Hypothalamus (tissue), 51 donors: ENCODE measurements around the gene ITGB2.
A peak's percentile ranks its signal among the peaks of the same experiment; 100 is the strongest.
"Not testable (repeated sequence)": the region's sequence is repeated elsewhere in the genome, so short reads cannot be mapped to it uniquely, and the experiment has no call there.

Experiments used
- DNase-seq, 51 donors: peaks; one replicate each; lab custom pipeline; 2025; lab: John Stamatoyannopoulos, UW

Gene ITGB2

GRCh38 chr21:44913425-44914175 lies 7.1 kb downstream of the ITGB2 start:
- no peak for DNase-seq

GRCh38 chr21:44912506-44913412 lies 7.9 kb downstream of the ITGB2 start:
- not testable (repeated sequence) for DNase-seq

- no peak for DNase-seq
Measured at GRCh38 chr21:44912158-44912473, 8.6 kb downstream of the ITGB2 start.

- DNase-seq: peak in 48 of 51 donors; percentile 16 to 86 (median 62)
Measured at GRCh38 chr21:44911384-44912157, 9.1 kb downstream of the ITGB2 start.

GRCh38 chr21:44911068-44911383 lies 9.7 kb downstream of the ITGB2 start:
- DNase-seq: no peak

GRCh38 chr21:44910229-44911067 lies 10.3 kb downstream of the ITGB2 start:
- DNase-seq: no peak

- no peak for DNase-seq
Measured at GRCh38 chr21:44909719-44910118, 11.0 kb downstream of the ITGB2 start.

GRCh38 chr21:44908908-44909307 lies 11.8 kb downstream of the ITGB2 start:
- no peak for DNase-seq

GRCh38 chr21:44907966-44908895 lies 12.5 kb downstream of the ITGB2 start:
- DNase-seq: no peak

- no peak for DNase-seq
Measured at GRCh38 chr21:44907225-44907965, 13.3 kb downstream of the ITGB2 start.

- no peak for DNase-seq
Measured at GRCh38 chr21:44905728-44906090, 15.0 kb downstream of the ITGB2 start.

- no peak for DNase-seq
Measured at GRCh38 chr21:44905016-44905727, 15.5 kb downstream of the ITGB2 start.

GRCh38 chr21:44904141-44904923 lies 16.4 kb downstream of the ITGB2 start:
- DNase-seq: no peak

- DNase-seq: no peak
Measured at GRCh38 chr21:44903689-44904088, 17.0 kb downstream of the ITGB2 start.

- no peak for DNase-seq
Measured at GRCh38 chr21:44903050-44903685, 17.5 kb downstream of the ITGB2 start.

- DNase-seq: no peak
Measured at GRCh38 chr21:44902268-44903049, 18.2 kb downstream of the ITGB2 start.
